ENCODE results near the gene ARL6IP4.

DNA sequence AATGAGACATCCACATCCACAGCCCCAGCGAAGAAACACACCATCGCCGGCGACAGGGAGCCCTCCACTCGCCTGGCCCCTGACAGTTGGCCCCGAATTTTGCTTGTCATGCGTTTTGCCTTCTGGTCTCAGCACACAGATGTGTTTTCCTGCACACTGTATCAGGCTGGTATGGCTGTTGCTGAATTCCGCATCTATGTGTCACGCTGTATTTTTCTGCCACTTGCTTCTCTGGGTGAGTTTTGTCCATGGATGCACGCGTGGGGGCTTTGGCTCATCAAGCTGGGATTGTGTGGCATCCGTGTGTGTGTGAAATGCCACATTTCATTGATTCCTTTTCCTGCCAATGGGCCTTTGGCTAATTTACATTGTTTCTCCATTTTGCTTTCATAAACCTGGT, 26.5 kb downstream of the ARL6IP4 start:
- TF ChIP-seq CREM (IDR thresholded peaks at IDR 0.05; ENCODE audit: low read depth) (no peak), SIX5 (IDR thresholded peaks at IDR 0.05; ENCODE audit: low read depth, low read length, severe bottlenecking) (no peak)
- TF ChIP-seq, protein P1, sequence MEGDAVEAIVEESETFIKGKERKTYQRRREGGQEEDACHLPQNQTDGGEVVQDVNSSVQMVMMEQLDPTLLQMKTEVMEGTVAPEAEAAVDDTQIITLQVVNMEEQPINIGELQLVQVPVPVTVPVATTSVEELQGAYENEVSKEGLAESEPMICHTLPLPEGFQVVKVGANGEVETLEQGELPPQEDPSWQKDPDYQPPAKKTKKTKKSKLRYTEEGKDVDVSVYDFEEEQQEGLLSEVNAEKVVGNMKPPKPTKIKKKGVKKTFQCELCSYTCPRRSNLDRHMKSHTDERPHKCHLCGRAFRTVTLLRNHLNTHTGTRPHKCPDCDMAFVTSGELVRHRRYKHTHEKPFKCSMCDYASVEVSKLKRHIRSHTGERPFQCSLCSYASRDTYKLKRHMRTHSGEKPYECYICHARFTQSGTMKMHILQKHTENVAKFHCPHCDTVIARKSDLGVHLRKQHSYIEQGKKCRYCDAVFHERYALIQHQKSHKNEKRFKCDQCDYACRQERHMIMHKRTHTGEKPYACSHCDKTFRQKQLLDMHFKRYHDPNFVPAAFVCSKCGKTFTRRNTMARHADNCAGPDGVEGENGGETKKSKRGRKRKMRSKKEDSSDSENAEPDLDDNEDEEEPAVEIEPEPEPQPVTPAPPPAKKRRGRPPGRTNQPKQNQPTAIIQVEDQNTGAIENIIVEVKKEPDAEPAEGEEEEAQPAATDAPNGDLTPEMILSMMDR (IDR thresholded peaks at IDR 0.05 in 2 of 3, conservative IDR thresholded peaks at IDR 0.05 in 1 of 3; ENCODE audit: control insufficient read depth in 2 of 3, extremely low read depth in 1 of 3, insufficient read depth in 1 of 3, low read depth in 3 of 3, low read length in 3 of 3) = no peak

All from GM12878 (cell line).